HepG2 (cell line): ENCODE data around the gene AMIGO1. TPM values are rescaled to one million over a fixed set of nuclear protein-coding genes. Genes with fewer than 3 reads are reported as not detected.
A peak's percentile ranks its signal among the peaks of the same experiment; 100 is the strongest.

Source experiments
- DMAP1 ChIP-seq: IDR thresholded peaks from 2 replicates; pipeline ENCODE4 v1.6.1; 2016
- IKZF1 ChIP-seq: fragments of 450-650 bp; IDR thresholded peaks from 2 replicates; pipeline ENCODE4 v1.7.1; 2016
- KDM5B ChIP-seq: sonication (generic); formaldehyde crosslinking; IDR thresholded peaks from 2 replicates; pipeline ENCODE4 v1.4.0; 2020; ENCODE audit warnings: missing genetic modification reagents, mild to moderate bottlenecking, borderline replicate concordance
- MXI1 ChIP-seq: IDR thresholded peaks from 3 replicates; pipeline ENCODE4 v1.6.1; 2012; ENCODE audit warnings: low read depth, low read length, inconsistent platforms, borderline replicate concordance
- NBN ChIP-seq: fragments of 450-650 bp; conservative IDR thresholded peaks from 2 replicates; pipeline ENCODE4 v1.6.1; 2017
- TMF1 ChIP-seq: sonication (generic); formaldehyde crosslinking; IDR thresholded peaks from 2 replicates; pipeline ENCODE4 v1.8.1; 2022; ENCODE audit warnings: low read depth, missing genetic modification reagents
- ZNF205 ChIP-seq: IDR thresholded peaks from 2 replicates; pipeline ENCODE4 v1.6.1; 2018; ENCODE audit warnings: missing biosample characterization, missing genetic modification reagents
- ZSCAN22 ChIP-seq: sonication (generic); formaldehyde crosslinking; IDR thresholded peaks from 2 replicates; pipeline ENCODE4 v1.4.0; 2020; ENCODE audit warnings: mild to moderate bottlenecking, missing genetic modification reagents
- polyA plus RNA-seq, 8 experiments: library from polyadenylated mRNA; depleted of rRNA in 3 of 8; stranded (reverse) in 7 of 8; unstranded in 1 of 8; fragments of >200 nt; fragmentation: Illumina TruSeq in 4 of 8; extraction: Trizol in 4 of 8; gene quantifications; 2 replicates each; pipeline versions ENCODE4 v1.2.1 to v1.2.3, GENCODE V29; 2011 to 2016; ENCODE audit warnings: low read depth in 4 of 8, missing spikeins in 1 of 8, mixed read lengths in 1 of 8; ENCODE audit not compliant: insufficient read depth in 1 of 8
- total RNA-seq, 5 experiments: library from RNA; depleted of rRNA; stranded (reverse); fragments of >200 nt; fragmentation: Illumina TruSeq; extraction: Trizol; gene quantifications; 2 replicates each; pipeline ENCODE4 v1.2.3, GENCODE V29; 2016; ENCODE audit warnings: low read depth in 1 of 5
- TF ChIP-seq, protein P1 (sequence below): sonication (generic); formaldehyde crosslinking; IDR thresholded peaks from 2 replicates; pipeline ENCODE4 v1.4.0; 2020; ENCODE audit warnings: low read depth, mild to moderate bottlenecking, missing genetic modification reagents
- TF ChIP-seq, protein P2 (sequence below): sonication (generic); formaldehyde crosslinking; IDR thresholded peaks from 2 replicates; pipeline ENCODE4 v1.4.0; 2020; ENCODE audit warnings: mild to moderate bottlenecking, missing genetic modification reagents
- TF ChIP-seq, protein P3 (sequence below): sonication (generic); formaldehyde crosslinking; IDR thresholded peaks from 2 replicates; pipeline ENCODE4 v1.5.1; 2020; ENCODE audit warnings: mild to moderate bottlenecking, missing genetic modification reagents, borderline replicate concordance
- TF ChIP-seq, protein P4 (sequence below): sonication (generic); formaldehyde crosslinking; IDR thresholded peaks from 2 replicates; pipeline ENCODE4 v1.4.0; 2020; ENCODE audit warnings: mild to moderate bottlenecking, missing genetic modification reagents

Gene AMIGO1
- total and polyA plus RNA-seq, 2 of the 13 experiments (the other 11 are each of a cell fraction or from before 2014, with no cell fraction given): 0.40 to 1.3 TPM

DNA sequence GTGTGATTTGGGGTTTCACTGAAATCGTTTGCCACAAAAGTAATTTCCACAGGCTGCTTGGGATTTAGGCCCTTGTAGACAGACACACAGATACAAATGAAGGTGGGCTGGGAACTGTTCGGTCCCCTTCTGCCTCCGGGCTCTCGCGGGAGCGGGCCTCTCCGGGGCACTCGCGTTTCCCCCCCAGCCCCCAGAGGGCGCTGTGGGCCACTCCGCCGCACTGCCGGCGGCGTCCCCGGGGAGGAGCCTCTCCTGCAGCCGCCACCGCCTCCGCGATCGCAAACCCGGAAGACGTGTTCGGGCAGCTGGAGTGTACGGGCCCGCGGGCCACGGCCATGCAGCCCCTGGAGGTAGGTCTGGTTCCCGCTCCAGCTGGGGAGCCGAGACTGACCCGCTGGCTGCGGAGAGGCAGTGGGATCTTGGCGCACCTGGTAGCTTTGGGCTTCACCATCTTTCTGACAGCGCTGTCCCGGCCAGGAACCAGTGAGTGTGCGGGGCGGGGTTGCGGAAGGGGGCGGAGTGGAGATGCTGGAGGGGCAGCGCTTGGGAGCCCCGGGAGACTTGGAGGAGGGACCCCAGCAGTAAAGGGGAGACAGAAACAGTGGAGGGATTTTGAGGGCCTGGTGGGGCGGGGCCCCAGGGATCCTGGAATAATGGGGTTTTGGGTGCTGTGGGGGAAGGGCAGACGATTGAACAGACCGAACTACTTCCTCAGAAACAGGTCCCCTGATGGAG is 15.6 kb downstream of the AMIGO1 start, which contains the start of gene CYB561D1 (continued):
- TF ChIP-seq, protein P1, sequence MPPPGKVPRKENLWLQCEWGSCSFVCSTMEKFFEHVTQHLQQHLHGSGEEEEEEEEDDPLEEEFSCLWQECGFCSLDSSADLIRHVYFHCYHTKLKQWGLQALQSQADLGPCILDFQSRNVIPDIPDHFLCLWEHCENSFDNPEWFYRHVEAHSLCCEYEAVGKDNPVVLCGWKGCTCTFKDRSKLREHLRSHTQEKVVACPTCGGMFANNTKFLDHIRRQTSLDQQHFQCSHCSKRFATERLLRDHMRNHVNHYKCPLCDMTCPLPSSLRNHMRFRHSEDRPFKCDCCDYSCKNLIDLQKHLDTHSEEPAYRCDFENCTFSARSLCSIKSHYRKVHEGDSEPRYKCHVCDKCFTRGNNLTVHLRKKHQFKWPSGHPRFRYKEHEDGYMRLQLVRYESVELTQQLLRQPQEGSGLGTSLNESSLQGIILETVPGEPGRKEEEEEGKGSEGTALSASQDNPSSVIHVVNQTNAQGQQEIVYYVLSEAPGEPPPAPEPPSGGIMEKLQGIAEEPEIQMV: 0 out of 2 replicates have a peak, but pooled peaks have one; percentile 22
- TF ChIP-seq, protein P2, sequence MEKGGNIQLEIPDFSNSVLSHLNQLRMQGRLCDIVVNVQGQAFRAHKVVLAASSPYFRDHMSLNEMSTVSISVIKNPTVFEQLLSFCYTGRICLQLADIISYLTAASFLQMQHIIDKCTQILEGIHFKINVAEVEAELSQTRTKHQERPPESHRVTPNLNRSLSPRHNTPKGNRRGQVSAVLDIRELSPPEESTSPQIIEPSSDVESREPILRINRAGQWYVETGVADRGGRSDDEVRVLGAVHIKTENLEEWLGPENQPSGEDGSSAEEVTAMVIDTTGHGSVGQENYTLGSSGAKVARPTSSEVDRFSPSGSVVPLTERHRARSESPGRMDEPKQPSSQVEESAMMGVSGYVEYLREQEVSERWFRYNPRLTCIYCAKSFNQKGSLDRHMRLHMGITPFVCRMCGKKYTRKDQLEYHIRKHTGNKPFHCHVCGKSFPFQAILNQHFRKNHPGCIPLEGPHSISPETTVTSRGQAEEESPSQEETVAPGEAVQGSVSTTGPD (CRISPR knock-in tag): no peak
- no peak for TF ChIP-seq IKZF1
- peak; percentile 53; the same call in 1 of the 2 replicates for TF ChIP-seq ZNF205
- TF ChIP-seq, protein P3, sequence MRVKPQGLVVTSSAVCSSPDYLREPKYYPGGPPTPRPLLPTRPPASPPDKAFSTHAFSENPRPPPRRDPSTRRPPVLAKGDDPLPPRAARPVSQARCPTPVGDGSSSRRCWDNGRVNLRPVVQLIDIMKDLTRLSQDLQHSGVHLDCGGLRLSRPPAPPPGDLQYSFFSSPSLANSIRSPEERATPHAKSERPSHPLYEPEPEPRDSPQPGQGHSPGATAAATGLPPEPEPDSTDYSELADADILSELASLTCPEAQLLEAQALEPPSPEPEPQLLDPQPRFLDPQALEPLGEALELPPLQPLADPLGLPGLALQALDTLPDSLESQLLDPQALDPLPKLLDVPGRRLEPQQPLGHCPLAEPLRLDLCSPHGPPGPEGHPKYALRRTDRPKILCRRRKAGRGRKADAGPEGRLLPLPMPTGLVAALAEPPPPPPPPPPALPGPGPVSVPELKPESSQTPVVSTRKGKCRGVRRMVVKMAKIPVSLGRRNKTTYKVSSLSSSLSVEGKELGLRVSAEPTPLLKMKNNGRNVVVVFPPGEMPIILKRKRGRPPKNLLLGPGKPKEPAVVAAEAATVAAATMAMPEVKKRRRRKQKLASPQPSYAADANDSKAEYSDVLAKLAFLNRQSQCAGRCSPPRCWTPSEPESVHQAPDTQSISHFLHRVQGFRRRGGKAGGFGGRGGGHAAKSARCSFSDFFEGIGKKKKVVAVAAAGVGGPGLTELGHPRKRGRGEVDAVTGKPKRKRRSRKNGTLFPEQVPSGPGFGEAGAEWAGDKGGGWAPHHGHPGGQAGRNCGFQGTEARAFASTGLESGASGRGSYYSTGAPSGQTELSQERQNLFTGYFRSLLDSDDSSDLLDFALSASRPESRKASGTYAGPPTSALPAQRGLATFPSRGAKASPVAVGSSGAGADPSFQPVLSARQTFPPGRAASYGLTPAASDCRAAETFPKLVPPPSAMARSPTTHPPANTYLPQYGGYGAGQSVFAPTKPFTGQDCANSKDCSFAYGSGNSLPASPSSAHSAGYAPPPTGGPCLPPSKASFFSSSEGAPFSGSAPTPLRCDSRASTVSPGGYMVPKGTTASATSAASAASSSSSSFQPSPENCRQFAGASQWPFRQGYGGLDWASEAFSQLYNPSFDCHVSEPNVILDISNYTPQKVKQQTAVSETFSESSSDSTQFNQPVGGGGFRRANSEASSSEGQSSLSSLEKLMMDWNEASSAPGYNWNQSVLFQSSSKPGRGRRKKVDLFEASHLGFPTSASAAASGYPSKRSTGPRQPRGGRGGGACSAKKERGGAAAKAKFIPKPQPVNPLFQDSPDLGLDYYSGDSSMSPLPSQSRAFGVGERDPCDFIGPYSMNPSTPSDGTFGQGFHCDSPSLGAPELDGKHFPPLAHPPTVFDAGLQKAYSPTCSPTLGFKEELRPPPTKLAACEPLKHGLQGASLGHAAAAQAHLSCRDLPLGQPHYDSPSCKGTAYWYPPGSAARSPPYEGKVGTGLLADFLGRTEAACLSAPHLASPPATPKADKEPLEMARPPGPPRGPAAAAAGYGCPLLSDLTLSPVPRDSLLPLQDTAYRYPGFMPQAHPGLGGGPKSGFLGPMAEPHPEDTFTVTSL (CRISPR knock-in tag): no peak
- TF ChIP-seq, protein P4, sequence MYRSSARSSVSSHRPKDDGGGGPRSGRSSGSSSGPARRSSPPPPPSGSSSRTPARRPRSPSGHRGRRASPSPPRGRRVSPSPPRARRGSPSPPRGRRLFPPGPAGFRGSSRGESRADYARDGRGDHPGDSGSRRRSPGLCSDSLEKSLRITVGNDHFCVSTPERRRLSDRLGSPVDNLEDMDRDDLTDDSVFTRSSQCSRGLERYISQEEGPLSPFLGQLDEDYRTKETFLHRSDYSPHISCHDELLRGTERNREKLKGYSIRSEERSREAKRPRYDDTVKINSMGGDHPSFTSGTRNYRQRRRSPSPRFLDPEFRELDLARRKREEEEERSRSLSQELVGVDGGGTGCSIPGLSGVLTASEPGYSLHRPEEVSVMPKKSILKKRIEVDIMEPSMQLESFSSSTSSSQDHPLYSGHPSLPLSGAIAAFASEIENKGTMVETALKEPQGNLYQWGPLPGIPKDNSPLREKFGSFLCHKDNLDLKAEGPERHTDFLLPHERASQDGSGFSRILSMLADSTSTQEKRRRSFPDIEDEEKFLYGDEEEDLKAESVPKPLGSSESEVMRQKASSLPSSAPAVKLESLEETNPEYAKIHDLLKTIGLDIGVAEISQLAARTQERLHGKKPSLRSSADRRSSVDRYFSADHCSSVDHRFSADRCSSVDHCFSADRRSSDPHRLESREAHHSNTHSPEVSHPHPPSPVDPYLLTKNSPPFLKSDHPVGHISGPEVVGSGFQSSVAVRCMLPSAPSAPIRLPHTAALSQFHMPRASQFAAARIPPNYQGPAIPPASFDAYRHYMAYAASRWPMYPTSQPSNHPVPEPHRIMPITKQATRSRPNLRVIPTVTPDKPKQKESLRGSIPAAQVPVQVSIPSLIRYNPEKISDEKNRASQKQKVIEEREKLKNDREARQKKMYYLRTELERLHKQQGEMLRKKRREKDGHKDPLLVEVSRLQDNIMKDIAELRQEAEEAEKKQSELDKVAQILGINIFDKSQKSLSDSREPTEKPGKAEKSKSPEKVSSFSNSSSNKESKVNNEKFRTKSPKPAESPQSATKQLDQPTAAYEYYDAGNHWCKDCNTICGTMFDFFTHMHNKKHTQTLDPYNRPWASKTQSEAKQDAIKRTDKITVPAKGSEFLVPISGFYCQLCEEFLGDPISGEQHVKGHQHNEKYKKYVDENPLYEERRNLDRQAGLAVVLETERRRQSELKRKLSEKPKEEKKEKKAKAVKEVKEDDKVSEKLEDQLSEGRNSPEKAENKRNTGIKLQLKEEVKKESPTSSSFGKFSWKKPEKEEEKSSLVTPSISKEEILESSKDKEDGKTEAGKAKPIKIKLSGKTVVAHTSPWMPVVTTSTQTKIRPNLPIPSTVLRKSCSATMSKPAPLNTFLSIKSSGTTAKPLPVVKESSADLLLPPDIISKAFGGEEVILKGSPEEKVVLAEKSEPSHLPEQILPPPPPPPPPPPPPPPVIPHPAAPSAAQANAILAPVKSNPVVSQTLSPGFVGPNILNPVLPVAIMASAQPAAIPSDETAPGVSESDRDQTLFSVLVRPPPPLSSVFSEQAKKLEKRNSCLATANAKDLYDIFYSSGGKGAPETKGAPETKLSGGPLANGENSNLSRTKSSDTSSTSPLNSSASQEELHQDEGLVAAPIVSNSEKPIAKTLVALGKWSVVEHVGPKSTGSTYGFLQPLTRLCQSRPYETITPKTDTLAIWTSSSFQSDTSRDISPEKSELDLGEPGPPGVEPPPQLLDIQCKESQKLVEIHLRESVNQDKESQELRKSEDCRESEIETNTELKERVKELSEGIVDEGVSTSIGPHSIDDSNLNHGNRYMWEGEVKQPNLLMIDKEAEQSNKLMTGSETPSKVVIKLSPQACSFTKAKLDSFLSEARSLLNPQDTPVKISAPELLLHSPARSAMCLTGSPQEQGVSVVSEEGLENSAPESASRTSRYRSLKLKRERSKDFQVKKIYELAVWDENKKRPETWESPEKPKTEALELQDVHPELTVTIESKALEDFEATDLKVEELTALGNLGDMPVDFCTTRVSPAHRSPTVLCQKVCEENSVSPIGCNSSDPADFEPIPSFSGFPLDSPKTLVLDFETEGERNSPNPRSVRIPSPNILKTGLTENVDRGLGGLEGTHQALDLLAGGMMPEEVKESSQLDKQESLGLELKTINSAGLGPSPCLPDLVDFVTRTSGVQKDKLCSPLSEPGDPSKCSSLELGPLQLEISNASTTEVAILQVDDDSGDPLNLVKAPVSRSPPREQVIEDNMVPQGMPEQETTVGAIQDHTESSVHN (CRISPR knock-in tag): no peak
- TF ChIP-seq TMF1: no peak
- TF ChIP-seq KDM5B (CRISPR knock-in tag): peak; percentile 83
- peak; percentile 83; the same call in 2 of the 3 replicates for TF ChIP-seq MXI1
- TF ChIP-seq DMAP1 (CRISPR knock-in tag): peak; percentile 67
- no peak for TF ChIP-seq NBN
- no peak for TF ChIP-seq ZSCAN22 (CRISPR knock-in tag)
